ENCODE measurements around the gene SLC25A28. TPM values are rescaled to one million over a fixed set of nuclear protein-coding genes. Genes with fewer than 3 reads are reported as not detected.

The SLC25A28 gene
- total and polyA plus RNA-seq, 2 experiments from 2014 or later: 34.5 to 41.4 TPM

- Histone ChIP-seq H3K27me3 (peaks cover 15% of the 10 kb centered on the region), H3K4me1 (ENCODE audit: low read depth) (no peaks in the 10 kb centered on the region), H3K9me3 (ENCODE audit: low read depth) (no peaks in the 10 kb centered on the region), H3K36me3 (no peaks in the 10 kb centered on the region), H3K27ac (no peak overlapping the region), H3K4me3 (no peak overlapping the region)
- TF ChIP-seq, protein P1, sequence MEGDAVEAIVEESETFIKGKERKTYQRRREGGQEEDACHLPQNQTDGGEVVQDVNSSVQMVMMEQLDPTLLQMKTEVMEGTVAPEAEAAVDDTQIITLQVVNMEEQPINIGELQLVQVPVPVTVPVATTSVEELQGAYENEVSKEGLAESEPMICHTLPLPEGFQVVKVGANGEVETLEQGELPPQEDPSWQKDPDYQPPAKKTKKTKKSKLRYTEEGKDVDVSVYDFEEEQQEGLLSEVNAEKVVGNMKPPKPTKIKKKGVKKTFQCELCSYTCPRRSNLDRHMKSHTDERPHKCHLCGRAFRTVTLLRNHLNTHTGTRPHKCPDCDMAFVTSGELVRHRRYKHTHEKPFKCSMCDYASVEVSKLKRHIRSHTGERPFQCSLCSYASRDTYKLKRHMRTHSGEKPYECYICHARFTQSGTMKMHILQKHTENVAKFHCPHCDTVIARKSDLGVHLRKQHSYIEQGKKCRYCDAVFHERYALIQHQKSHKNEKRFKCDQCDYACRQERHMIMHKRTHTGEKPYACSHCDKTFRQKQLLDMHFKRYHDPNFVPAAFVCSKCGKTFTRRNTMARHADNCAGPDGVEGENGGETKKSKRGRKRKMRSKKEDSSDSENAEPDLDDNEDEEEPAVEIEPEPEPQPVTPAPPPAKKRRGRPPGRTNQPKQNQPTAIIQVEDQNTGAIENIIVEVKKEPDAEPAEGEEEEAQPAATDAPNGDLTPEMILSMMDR (IDR thresholded peaks at IDR 0.05; ENCODE audit: low read depth, low read length): no peak
- DNase-seq (ENCODE audit: low read depth in 1 of 2, low spot score in 1 of 2): no peak
These were observed 32.7 kb upstream of the SLC25A28 start for GRCh38 chr10:99652800-99653390.

GRCh38 chr10:99648717-99649116, 28.5 kb upstream of the SLC25A28 start:
- H3K27me3 ChIP-seq: no peaks in the 10 kb centered on the region
- TF ChIP-seq, protein P1 (IDR thresholded peaks at IDR 0.05; ENCODE audit: low read depth, low read length): no peak
- H3K9me3 ChIP-seq (ENCODE audit: low read depth): no peaks in the 10 kb centered on the region
- no peaks in the 10 kb centered on the region for H3K36me3 ChIP-seq
- no peaks in the 10 kb centered on the region for H3K4me1 ChIP-seq (ENCODE audit: low read depth)
- DNase-seq (ENCODE audit: low read depth in 1 of 2, low spot score in 1 of 2): no peak
- H3K27ac ChIP-seq: no peak overlapping the region
- no peak overlapping the region for H3K4me3 ChIP-seq

- no peaks in the 10 kb centered on the region for H3K27me3 ChIP-seq
- no peak for DNase-seq (ENCODE audit: low read depth in 1 of 2, low spot score in 1 of 2)
- H3K9me3 ChIP-seq (ENCODE audit: low read depth): no peaks in the 10 kb centered on the region
- H3K4me3 ChIP-seq: no peak overlapping the region
- H3K27ac ChIP-seq: no peak overlapping the region
- TF ChIP-seq, protein P1 (IDR thresholded peaks at IDR 0.05; ENCODE audit: low read depth, low read length): no peak
- no peaks in the 10 kb centered on the region for H3K4me1 ChIP-seq (ENCODE audit: low read depth)
- no peaks in the 10 kb centered on the region for H3K36me3 ChIP-seq
These were observed 27.4 kb upstream of the SLC25A28 start for GRCh38 chr10:99647601-99648151.

GRCh38 chr10:99633832-99634231, 13.6 kb upstream of the SLC25A28 start:
- Histone ChIP-seq H3K4me3 (no peak overlapping the region), H3K36me3 (no peaks in the 10 kb centered on the region), H3K9me3 (ENCODE audit: low read depth) (no peaks in the 10 kb centered on the region), H3K27me3 (no peaks in the 10 kb centered on the region), H3K27ac (no peak overlapping the region), H3K4me1 (ENCODE audit: low read depth) (no peaks in the 10 kb centered on the region)
- DNase-seq (ENCODE audit: low read depth in 1 of 2, low spot score in 1 of 2): no peak
- TF ChIP-seq, protein P1 (IDR thresholded peaks at IDR 0.05; ENCODE audit: low read depth, low read length): no peak

- no peaks in the 10 kb centered on the region for H3K4me1 ChIP-seq (ENCODE audit: low read depth)
- peak in 1 of 2 donors; percentile 18 for DNase-seq (ENCODE audit: low read depth in 1 of 2, low spot score in 1 of 2)
- H3K27me3 ChIP-seq: no peaks in the 10 kb centered on the region
- TF ChIP-seq, protein P1 (IDR thresholded peaks at IDR 0.05; ENCODE audit: low read depth, low read length): no peak
- H3K27ac ChIP-seq: no peak overlapping the region
- no peaks in the 10 kb centered on the region for H3K36me3 ChIP-seq
- H3K9me3 ChIP-seq (ENCODE audit: low read depth): no peaks in the 10 kb centered on the region
- no peak overlapping the region for H3K4me3 ChIP-seq
These were observed 11.3 kb upstream of the SLC25A28 start for GRCh38 chr10:99631496-99631895.

All from cardiac muscle cell (in vitro differentiated cells and primary cell).